PC-9 (cell line): Measurements from ENCODE around the gene SVEP1. TPM values are rescaled to one million over a fixed set of nuclear protein-coding genes. Genes with fewer than 3 reads are reported as not detected.

Source experiments
- BruUV-seq: library from RNA; stranded (reverse); fragments of 400-500 nt; replicated peaks from 2 replicates; lab custom pipeline; 2021; lab: Mats Ljungman, UMichigan
- CTCF ChIA-PET: fragments of 300-600 bp; sonication (Branson Sonifier 250); formaldehyde crosslinking; loops from one replicate; lab custom pipeline; 2022; ENCODE audit warnings: antibody characterized with exemption; lab: Charles Lee
- POLR2A ChIA-PET: fragments of 300-600 bp; sonication (Branson Sonifier 250); formaldehyde crosslinking; loops from one replicate; lab custom pipeline; 2022; ENCODE audit warnings: antibody characterized with exemption; ENCODE audit not compliant: unreplicated experiment; lab: Charles Lee
- DNase-seq, 2 experiments: peaks; one replicate each; pipeline versions ENCODE4 v3.0.0 to v3.0.0-alpha.2; 2015 to 2022; ENCODE audit warnings: mixed read lengths in 1 of 2
- H2AFZ ChIP-seq: fragments of 200-600 bp; sonication (generic); 2 replicates; pipeline ENCODE4 v1.8.1; 2017; ENCODE audit warnings: antibody characterized with exemption
- H3F3A ChIP-seq: fragments of 200-600 bp; sonication (generic); 2 replicates; pipeline ENCODE4 v1.8.1; 2017; ENCODE audit warnings: antibody characterized with exemption, mild to moderate bottlenecking, low read depth; ENCODE audit not compliant: insufficient read depth
- H3K27ac ChIP-seq: fragments of 200-600 bp; sonication (generic); 2 replicates; pipeline ENCODE4 v1.6.1; 2016; ENCODE audit warnings: mixed run types
- H3K27me3 ChIP-seq: fragments of 200-600 bp; sonication (generic); 2 replicates; pipeline ENCODE4 v1.6.1; 2016; ENCODE audit warnings: low read depth, mixed run types; ENCODE audit not compliant: insufficient read depth
- H3K36me3 ChIP-seq: fragments of 200-600 bp; sonication (generic); 2 replicates; pipeline ENCODE4 v1.6.1; 2016; ENCODE audit warnings: low read depth, mixed run types
- H3K4me1 ChIP-seq: fragments of 200-600 bp; sonication (generic); replicated peaks from 2 replicates; pipeline ENCODE4 v1.6.1; 2016; ENCODE audit warnings: mixed run types; ENCODE audit not compliant: insufficient read depth
- H3K4me2 ChIP-seq: fragments of 200-600 bp; sonication (generic); 2 replicates; pipeline ENCODE4 v1.6.1; 2017; ENCODE audit warnings: mixed run types
- H3K4me3 ChIP-seq: fragments of 200-600 bp; sonication (generic); 2 replicates; pipeline ENCODE4 v1.6.1; 2016; ENCODE audit warnings: mixed run types
- H3K79me2 ChIP-seq: fragments of 200-600 bp; sonication (generic); 2 replicates; pipeline ENCODE4 v1.6.1; 2017; ENCODE audit warnings: low read depth, mixed run types
- H3K9me2 ChIP-seq: fragments of 200-600 bp; sonication (generic); 2 replicates; pipeline ENCODE4 v1.8.1; 2017; ENCODE audit warnings: mild to moderate bottlenecking; ENCODE audit not compliant: insufficient read depth
- H3K9me3 ChIP-seq: fragments of 200-600 bp; sonication (generic); 2 replicates; pipeline ENCODE4 v1.8.1; 2016; ENCODE audit warnings: low read depth; ENCODE audit not compliant: insufficient read depth
- H4K20me1 ChIP-seq: fragments of 200-600 bp; sonication (generic); 2 replicates; pipeline ENCODE4 v1.8.1; 2017; ENCODE audit not compliant: insufficient read depth
- EZH2 ChIP-seq: fragments of 200-600 bp; sonication (generic); IDR thresholded peaks from 2 replicates; pipeline ENCODE4 v1.8.0; 2017; ENCODE audit warnings: antibody characterized with exemption, low read depth
- intact Hi-C: fragments of 100-400 bp; cut with micrococcal nuclease; formaldehyde crosslinking; loops from one replicate; pipeline ENCODE4 v1.10.0; 2022; ENCODE audit not compliant: unreplicated experiment
- total RNA-seq: library from RNA; stranded (reverse); gene quantifications from 2 replicates; pipeline ENCODE4 v1.2.3, GENCODE V29; 2021
- TF ChIP-seq, protein P1 (sequence below): fragments of 200-600 bp; sonication (generic); conservative IDR thresholded peaks from 2 replicates; pipeline ENCODE4 v1.6.1; 2017; ENCODE audit warnings: mixed run types, antibody characterized with exemption, mild to moderate bottlenecking, moderate library complexity

SVEP1 gene
- total RNA-seq, 1 experiment from 2014 or later: 3.3 TPM

GRCh38 chr9:110468950-110469349, 110.6 kb downstream of the SVEP1 start:
- H3K27ac ChIP-seq: no peak overlapping the region

GRCh38 chr9:110465190-110465589, 114.4 kb downstream of the SVEP1 start:
- Histone ChIP-seq H3K4me3 (no peak overlapping the region), H3K27ac (no peak overlapping the region), H2AFZ (no peak overlapping the region), H3K9me3 (no peaks in the 10 kb centered on the region), H3K4me2 (no peak overlapping the region), H3K36me3 (0 out of 2 replicates have a peak, but pooled peaks cover 6% of the 10 kb centered on the region), H3K27me3 (no peaks in the 10 kb centered on the region), H4K20me1 (no peaks in the 10 kb centered on the region), H3K79me2 (no peaks in the 10 kb centered on the region), H3K4me1 (no peaks in the 10 kb centered on the region), H3F3A (0 out of 2 replicates have a peak, but pooled peaks cover 4% of the 10 kb centered on the region), H3K9me2 (no peaks in the 10 kb centered on the region)
- no peak for DNase-seq
- TF ChIP-seq, protein P1, sequence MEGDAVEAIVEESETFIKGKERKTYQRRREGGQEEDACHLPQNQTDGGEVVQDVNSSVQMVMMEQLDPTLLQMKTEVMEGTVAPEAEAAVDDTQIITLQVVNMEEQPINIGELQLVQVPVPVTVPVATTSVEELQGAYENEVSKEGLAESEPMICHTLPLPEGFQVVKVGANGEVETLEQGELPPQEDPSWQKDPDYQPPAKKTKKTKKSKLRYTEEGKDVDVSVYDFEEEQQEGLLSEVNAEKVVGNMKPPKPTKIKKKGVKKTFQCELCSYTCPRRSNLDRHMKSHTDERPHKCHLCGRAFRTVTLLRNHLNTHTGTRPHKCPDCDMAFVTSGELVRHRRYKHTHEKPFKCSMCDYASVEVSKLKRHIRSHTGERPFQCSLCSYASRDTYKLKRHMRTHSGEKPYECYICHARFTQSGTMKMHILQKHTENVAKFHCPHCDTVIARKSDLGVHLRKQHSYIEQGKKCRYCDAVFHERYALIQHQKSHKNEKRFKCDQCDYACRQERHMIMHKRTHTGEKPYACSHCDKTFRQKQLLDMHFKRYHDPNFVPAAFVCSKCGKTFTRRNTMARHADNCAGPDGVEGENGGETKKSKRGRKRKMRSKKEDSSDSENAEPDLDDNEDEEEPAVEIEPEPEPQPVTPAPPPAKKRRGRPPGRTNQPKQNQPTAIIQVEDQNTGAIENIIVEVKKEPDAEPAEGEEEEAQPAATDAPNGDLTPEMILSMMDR: no peak
- no peak for TF ChIP-seq EZH2
- POLR2A ChIA-PET: no interaction called here
- CTCF ChIA-PET: no interaction called here
- no TSS peak for BruUV-seq
- intact Hi-C loops: no loop called here

More at GRCh38 chr9:110468950-110469349, 110.6 kb downstream of the SVEP1 start:
- H3K36me3 ChIP-seq: 0 out of 2 replicates have a peak, but pooled peaks cover 6% of the 10 kb centered on the region
- H3K79me2 ChIP-seq: no peaks in the 10 kb centered on the region
- H3K4me2 ChIP-seq: no peak overlapping the region
- intact Hi-C loops: no loop called here
- H2AFZ ChIP-seq: no peak overlapping the region
- TF ChIP-seq EZH2: no peak
- H3F3A ChIP-seq: 0 out of 2 replicates have a peak, but pooled peaks cover 4% of the 10 kb centered on the region
- no peaks in the 10 kb centered on the region for H3K9me3 ChIP-seq
- no peaks in the 10 kb centered on the region for H3K27me3 ChIP-seq
- ChIA-PET CTCF (no interaction called here), POLR2A (no interaction called here)
- no peak overlapping the region for H3K4me3 ChIP-seq
- DNase-seq: no peak
- no peaks in the 10 kb centered on the region for H4K20me1 ChIP-seq
- H3K4me1 ChIP-seq: no peaks in the 10 kb centered on the region
- no peaks in the 10 kb centered on the region for H3K9me2 ChIP-seq
- no TSS peak for BruUV-seq

DNA sequence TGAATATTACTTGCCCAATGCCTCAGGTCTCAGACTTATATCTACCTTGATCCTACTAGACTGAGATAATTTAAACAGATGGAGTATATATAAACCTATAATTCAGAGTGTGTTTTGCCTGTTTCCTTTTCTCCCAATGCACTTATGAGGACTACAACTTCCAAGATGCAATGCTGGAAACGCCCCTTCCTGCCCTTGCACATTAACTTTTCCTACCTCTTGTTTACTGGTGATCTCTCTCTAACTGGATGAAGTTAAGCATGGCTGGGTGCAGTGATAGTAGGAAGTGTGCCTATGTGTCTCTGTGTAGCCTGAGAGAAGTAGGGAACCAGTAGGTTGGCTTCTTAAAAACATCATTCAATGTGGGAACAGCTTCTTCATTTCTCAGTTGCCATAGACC, 115.2 kb downstream of the SVEP1 start:
- CTCF ChIA-PET: no interaction called here
- H3K79me2 ChIP-seq: no peaks in the 10 kb centered on the region
- BruUV-seq: no TSS peak
- no peak overlapping the region for H2AFZ ChIP-seq
- no peak for DNase-seq
- H3K27me3 ChIP-seq: no peaks in the 10 kb centered on the region
- H3K9me2 ChIP-seq: no peaks in the 10 kb centered on the region
- H3K9me3 ChIP-seq: no peaks in the 10 kb centered on the region
- no peak overlapping the region for H3K4me3 ChIP-seq
- POLR2A ChIA-PET: no interaction called here
- 0 out of 2 replicates have a peak, but pooled peaks cover 6% of the 10 kb centered on the region for H3K36me3 ChIP-seq
- H4K20me1 ChIP-seq: no peaks in the 10 kb centered on the region
- 0 out of 2 replicates have a peak, but pooled peaks cover 4% of the 10 kb centered on the region for H3F3A ChIP-seq
- no peak overlapping the region for H3K4me2 ChIP-seq
- H3K4me1 ChIP-seq: no peaks in the 10 kb centered on the region
- no peak for TF ChIP-seq EZH2
- TF ChIP-seq, protein P1: no peak
- H3K27ac ChIP-seq: no peak overlapping the region
- intact Hi-C loops: no loop called here

DNA sequence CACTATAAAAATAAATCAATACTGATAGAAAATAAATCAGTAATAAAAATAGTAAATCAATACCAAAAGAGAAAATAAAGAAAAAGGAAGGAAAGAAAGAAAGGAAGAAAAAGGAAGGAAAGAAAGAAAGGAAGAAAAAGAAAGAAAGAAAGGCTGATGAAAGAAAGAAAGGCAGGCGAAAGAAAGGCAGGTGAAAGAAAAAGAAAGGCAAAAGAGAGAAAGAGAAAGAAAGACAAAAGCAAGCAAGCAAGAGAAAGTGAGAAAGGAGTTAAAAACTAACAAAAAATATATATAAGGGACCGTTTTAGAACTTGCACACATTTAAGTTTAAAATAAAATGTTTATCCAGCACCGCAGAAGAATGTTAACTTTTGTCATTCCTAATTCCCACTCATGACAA, 116.0 kb downstream of the SVEP1 start:
- no peaks in the 10 kb centered on the region for H3K4me1 ChIP-seq
- TF ChIP-seq, protein P1: no peak
- no peak for TF ChIP-seq EZH2
- no peak overlapping the region for H2AFZ ChIP-seq
- no peak for DNase-seq
- intact Hi-C loops: no loop called here
- BruUV-seq: no TSS peak
- no peaks in the 10 kb centered on the region for H4K20me1 ChIP-seq
- no peaks in the 10 kb centered on the region for H3K27me3 ChIP-seq
- H3F3A ChIP-seq: 0 out of 2 replicates have a peak, but pooled peaks cover 4% of the 10 kb centered on the region
- ChIA-PET CTCF (no interaction called here), POLR2A (no interaction called here)
- 0 out of 2 replicates have a peak, but pooled peaks cover 6% of the 10 kb centered on the region for H3K36me3 ChIP-seq
- H3K4me3 ChIP-seq: no peak overlapping the region
- H3K4me2 ChIP-seq: no peak overlapping the region
- H3K9me2 ChIP-seq: no peaks in the 10 kb centered on the region
- no peaks in the 10 kb centered on the region for H3K9me3 ChIP-seq
- no peak overlapping the region for H3K27ac ChIP-seq
- no peaks in the 10 kb centered on the region for H3K79me2 ChIP-seq
